ENCODE data around the gene MT4. TPM values are rescaled to one million over a fixed set of nuclear protein-coding genes. Genes with fewer than 3 reads are reported as not detected.

MT4 gene
- total RNA-seq = not detected in 2 replicates

- no peaks in the 10 kb centered on the region for H3K9me3 Mint-ChIP-seq
- TF ChIP-seq CTCF (IDR thresholded peaks at IDR 0.05) = no peak
- POLR2A ChIA-PET = no interaction called here
- ATAC-seq (ENCODE audit: low read depth) (no peak), DNase-seq (no peak)
- no peak within 1 kb of the TSS for H3K4me3 Mint-ChIP-seq
- CTCF ChIA-PET = no interaction called here
- peaks cover 18% of the 10 kb centered on the region for H3K27me3 Mint-ChIP-seq
- no peak within 1 kb of the TSS for H3K27ac Mint-ChIP-seq
- H3K4me1 Mint-ChIP-seq = no peaks in the 10 kb centered on the region
- intact Hi-C loops (cut with micrococcal nuclease) = no loop called here
- no peaks in the 10 kb centered on the region for H3K36me3 Mint-ChIP-seq (ENCODE audit: low read depth)
These were observed at the start of gene MT4 for GRCh38 chr16:56564793-56565477. TSS of gene MT4 (plus strand) at chr16:56565073. CDS start at chr16:56565129, 56 bp downstream.

- Mint-ChIP-seq H3K9me3 (no peaks in the 10 kb centered on the region), H3K4me3 (no peak overlapping the region), H3K36me3 (ENCODE audit: low read depth) (peaks cover 25% of the 10 kb centered on the region), H3K27ac (no peak overlapping the region), H3K27me3 (no peaks in the 10 kb centered on the region), H3K4me1 (peaks cover 31% of the 10 kb centered on the region)
- ChIA-PET POLR2A (no interaction called here), CTCF (interaction anchor here (3.3 kb wide), 1 partner anchor 186 kb away, joined by 15 read pairs; no protein-coding TSS in a partner anchor)
- intact Hi-C loops (cut with micrococcal nuclease) = loop anchor here (5.0 to 10.0 kb wide), 2 partner anchors 59 to 167 kb away; partner anchors contain the start of gene MT1X
- TF ChIP-seq CTCF (IDR thresholded peaks at IDR 0.05) = no peak
- DNase-seq (no peak), ATAC-seq (ENCODE audit: low read depth) (no peak)
These were observed 49.2 kb upstream of the MT4 start for GRCh38 chr16:56515665-56516064.

- Mint-ChIP-seq H3K4me3 (no peak overlapping the region), H3K36me3 (ENCODE audit: low read depth) (peaks cover 13% of the 10 kb centered on the region), H3K27me3 (no peaks in the 10 kb centered on the region), H3K9me3 (no peaks in the 10 kb centered on the region), H3K4me1 (peaks cover 32% of the 10 kb centered on the region), H3K27ac (no peak overlapping the region)
- POLR2A ChIA-PET = no interaction called here
- no peak for TF ChIP-seq CTCF (IDR thresholded peaks at IDR 0.05)
- ATAC-seq (ENCODE audit: low read depth) (no peak), DNase-seq (no peak)
- CTCF ChIA-PET = interaction anchor here (1.1 to 3.3 kb wide), 2 partner anchors 162 to 185 kb away, joined by 3 to 15 read pairs; no protein-coding TSS in a partner anchor
- intact Hi-C loops (cut with micrococcal nuclease) = loop anchor here (5.0 to 10.0 kb wide), 2 partner anchors 58 to 165 kb away; partner anchors contain the start of gene MT1X
These were observed 47.7 kb upstream of the MT4 start for GRCh38 chr16:56517206-56517605.

GRCh38 chr16:56518425-56518824 is 46.4 kb upstream of the MT4 start:
- Mint-ChIP-seq H3K36me3 (ENCODE audit: low read depth) (peaks cover 6% of the 10 kb centered on the region), H3K4me1 (peaks cover 28% of the 10 kb centered on the region), H3K27ac (peak overlapping the region; percentile 60), H3K27me3 (no peaks in the 10 kb centered on the region), H3K9me3 (no peaks in the 10 kb centered on the region), H3K4me3 (peak overlapping the region; percentile 87)
- no peak for TF ChIP-seq CTCF (IDR thresholded peaks at IDR 0.05)
- intact Hi-C loops (cut with micrococcal nuclease) = loop anchor here (5.0 to 10.0 kb wide), 2 partner anchors 56 to 164 kb away; partner anchors contain the start of gene MT1X
- ChIA-PET POLR2A (interaction anchor here (0.6 to 1.3 kb wide), 2 partner anchors 67 to 98 kb away, joined by 5 to 8 read pairs; partner anchors contain the start of genes NUDT21 and OGFOD1), CTCF (interaction anchor here (0.8 to 3.3 kb wide), 2 partner anchors 10 to 184 kb away, joined by 3 to 15 read pairs; no protein-coding TSS in a partner anchor)
- DNase-seq (no peak), ATAC-seq (ENCODE audit: low read depth) (no peak)

All from activated B cell treated with CpG ODN at 0.5 μM for 24 hours (primary cell).